Stimulated activated CD4-positive, alpha-beta T cell treated with anti-CD3 and anti-CD28 coated beads, TNF-alpha, amount 100 ng/mL, for 24 hours (primary cell): ENCODE data around the gene TNFSF4.

Experiments
- DNase-seq, 3 experiments: peaks; one replicate each; pipeline ENCODE4 v3.0.0-alpha.2; 2020; ENCODE audit warnings: low read depth in 3 of 3

TNFSF4 gene

DNA sequence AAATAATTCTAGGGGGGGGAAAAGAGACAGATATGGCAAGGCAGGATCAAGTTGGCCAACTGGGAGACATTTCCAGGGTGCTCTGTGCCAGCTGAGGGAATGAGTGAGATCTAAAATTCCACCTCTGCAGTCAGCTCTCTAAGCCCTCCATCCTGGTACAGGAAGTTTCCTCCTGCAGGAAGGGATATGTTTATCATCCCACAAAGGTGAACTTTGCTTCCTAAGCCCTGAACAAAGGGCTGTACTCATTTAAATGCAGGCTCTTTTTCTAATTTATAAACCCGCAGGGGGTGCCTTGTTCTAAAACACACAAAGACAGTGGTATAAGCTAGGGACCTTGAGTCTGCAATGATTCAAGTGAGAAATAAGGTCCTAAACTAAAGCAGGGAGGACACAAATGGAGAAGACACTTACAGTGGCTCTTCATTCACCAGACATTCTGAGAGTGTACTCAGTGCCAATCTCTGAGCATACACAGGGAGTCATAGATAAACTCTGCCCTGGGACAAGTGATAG is 3.6 kb upstream of the TNFSF4 start:
- DNase-seq, result no peak

GRCh38 chr1:173210283-173210682 is 3.2 kb upstream of the TNFSF4 start:
- DNase-seq, result no peak

DNA sequence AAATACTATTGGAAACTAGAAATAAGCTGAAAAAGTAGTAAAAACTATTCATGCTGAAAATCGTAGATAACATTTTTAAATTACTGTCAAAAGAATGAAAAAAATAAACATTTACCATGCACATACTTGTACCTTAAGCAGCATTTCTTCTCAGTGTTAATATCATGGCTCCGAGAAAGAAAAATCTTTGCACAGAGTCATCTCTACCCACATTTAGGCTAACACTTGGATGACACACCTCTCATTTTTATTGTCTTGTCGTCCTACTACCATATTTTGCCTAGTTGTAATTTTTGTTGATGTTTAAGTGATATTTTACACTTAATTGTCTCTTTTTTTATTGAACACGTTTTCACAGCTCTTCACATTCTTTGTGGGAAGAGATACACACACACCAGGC is 1.7 kb upstream of the TNFSF4 start:
- DNase-seq, result no peak

- no peak for DNase-seq
These were observed 1.0 kb upstream of the TNFSF4 start for GRCh38 chr1:173208146-173208545.

DNA sequence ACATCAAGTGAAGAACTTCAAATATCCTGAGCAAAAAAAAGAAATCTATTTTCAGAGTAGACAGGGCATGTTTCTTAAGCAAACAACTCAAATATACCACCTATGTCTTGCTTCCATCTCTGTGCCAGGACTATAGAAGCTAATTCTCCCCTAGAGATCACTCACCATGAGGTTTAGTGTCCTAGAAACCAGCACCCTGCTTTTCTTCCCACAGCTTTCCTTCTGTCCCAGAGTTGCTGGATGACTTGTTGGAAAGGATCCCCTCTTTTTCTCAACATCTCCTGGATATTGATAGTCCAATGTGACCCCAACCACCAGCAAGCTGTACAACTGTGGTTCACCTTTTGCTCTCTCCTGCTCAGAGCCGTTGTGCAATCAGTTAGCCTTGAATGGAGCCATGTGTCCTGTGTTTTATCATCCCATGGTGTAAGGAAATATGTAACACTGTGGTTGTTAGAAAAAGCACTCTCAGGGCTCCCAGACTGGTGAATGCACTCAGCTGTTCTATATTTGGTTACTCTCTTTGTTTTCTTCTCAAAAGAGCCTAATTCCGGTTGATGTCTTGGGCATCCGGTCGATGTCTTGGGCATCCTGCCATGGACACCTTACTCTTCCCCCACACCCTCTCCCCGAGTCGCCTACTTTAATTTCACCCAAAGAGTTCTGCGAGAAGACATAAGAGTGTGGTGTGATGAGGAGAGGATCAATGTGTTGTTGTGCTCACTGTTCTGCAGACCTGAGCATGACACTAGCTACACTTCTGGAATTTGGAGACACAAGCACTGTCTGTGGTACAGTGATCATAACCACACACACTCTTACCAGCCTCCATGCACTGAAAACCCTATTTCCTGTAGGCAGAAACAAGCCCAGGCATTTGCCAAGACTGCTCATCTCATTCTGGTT is 1.7 kb downstream of the TNFSF4 start:
- no peak for DNase-seq

GRCh38 chr1:173204693-173205092 is 2.4 kb downstream of the TNFSF4 start:
- no peak for DNase-seq

- DNase-seq, result no peak
These were observed 4.5 kb downstream of the TNFSF4 start for GRCh38 chr1:173202424-173203145.

DNA sequence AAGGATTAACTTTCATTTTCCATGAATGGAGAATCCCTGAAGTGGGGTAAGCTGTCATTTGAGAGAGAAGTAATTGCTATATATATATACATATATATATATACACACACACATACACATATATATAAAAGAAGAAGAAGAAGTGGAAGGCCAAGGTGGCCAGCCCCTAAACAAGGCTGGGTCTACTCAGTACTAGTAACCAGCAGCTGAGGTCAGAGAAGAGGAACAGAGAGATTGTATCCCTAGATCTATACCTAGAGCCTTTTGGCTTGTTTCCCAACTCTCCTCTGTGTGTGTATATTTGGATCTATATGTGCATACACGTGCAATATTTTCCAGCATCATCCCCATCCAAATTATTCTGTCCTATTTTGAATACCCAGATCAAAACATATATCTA is 5.2 kb downstream of the TNFSF4 start:
- DNase-seq, result no peak

GRCh38 chr1:173195596-173196088 is 11.5 kb downstream of the TNFSF4 start:
- DNase-seq, result peak in 1 of 3 experiments; percentile 53

DNA sequence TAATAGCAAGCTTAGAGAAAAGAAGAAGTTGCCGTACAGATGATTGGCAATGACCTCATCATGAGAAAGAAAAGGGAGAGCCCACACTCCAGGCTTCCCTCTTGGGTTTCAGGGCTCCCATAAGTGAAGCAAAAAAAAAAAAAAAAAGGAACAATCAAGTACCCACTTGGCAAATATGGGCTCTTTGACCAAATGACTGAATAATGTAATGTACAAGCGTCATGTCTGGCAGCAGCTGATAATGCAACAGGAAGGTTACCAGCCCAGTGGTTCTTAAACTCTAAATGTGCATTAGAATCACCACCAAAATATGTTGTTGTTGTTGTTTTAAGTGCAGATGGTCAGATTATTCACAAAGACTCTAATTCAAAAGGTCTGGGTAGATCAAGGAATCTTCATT is 13.5 kb downstream of the TNFSF4 start:
- DNase-seq, result no peak

DNA sequence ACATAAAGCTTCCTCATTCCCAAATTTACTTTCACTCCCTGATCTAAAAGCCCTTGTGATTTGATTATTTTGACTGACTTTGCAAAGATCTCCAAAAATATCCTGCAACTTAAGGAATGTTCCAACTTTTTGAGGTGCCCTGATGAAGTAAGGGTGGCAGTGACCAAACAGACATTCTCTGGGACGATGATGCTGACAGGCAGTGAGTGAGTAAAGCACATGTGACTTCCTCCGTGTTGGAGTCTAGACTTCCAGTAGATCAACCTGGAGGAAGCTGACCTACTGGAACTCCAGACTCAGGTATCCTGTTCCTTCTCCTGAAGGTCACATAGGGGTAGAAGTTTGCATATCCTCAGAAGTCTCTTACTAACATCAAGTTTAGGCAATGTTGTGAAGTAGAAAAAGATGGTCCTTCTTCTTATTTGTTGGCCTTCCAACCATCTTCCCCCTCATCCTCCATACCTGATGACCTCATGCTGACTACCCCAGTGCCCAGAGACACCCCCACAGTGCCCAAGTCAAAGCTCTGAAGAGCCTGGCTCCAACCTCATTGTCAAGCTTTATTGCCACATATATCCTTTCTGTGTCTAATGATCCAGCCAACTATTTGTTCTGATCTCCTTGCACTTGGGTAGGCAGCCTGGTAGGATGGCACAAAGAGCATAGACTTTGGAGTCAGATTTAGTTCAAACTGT is 16.0 kb downstream of the TNFSF4 start:
- DNase-seq, result no peak

DNA sequence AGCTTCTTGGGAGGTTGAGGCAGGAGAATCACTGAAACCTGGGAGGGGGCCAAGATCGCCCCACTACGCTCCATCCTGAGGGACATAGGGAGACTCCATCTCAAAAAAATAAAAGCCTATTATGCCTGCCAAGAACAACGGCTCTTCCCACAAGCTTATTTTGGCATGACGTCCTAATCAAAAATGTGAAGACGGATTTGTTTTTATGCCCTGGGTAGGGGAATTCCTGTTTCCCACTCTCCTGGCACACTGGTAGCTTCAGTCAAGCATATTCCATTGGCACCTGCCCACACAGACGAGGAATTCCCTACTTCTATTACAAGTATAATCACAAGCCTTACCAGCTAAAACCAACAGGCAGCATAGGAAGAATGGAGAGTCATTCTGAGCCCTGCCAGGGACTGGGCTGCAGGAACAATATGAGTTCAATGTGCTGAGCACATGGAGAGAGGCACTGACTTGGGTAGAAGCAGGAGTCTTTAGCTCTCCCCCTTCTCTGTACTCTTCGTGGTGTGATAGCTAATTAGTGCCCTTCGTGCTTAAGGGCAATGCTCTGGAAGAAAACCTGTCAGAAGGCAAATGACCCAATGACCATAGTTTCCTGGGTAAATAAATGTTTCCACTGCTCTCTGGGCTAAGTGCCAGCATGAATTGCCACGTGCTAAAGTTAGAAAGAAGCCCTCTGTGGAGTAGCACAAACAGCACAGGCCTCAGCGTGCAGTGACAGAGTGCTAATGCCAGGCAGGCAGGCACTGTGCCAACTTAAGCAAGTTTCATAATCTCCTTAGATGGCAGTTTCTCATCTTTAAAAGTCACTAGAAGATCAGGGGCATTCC is 16.8 kb downstream of the TNFSF4 start:
- no peak for DNase-seq

DNA sequence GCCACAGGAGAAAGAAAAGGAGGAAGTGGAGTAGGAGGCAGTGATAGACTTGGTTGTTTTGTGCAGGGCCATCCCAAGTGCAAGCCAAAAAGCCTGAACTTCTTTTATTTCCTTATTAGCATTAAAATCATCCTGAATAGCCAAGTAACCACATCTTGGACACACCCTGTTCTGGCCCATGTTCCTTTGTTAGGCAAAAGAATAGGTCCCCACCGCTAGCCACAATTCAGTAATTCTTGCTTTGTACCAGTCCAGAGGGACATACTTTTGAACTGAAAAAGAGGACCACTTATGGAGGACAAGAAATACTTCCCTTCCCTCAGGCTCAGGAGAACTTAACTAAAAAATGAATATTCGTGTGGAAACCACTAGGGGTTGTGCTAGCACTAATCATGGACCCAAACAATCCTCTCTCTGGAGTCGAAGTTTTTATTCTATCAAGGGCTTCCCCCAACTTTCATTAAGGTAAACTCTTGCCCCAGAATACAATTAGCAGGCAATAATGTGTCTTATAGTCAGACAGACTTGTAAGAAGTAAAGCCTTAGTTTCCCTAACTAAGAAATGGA is 19.4 kb downstream of the TNFSF4 start:
- no peak for DNase-seq

GRCh38 chr1:173181791-173182190 is 25.3 kb downstream of the TNFSF4 start:
- no peak for DNase-seq

DNA sequence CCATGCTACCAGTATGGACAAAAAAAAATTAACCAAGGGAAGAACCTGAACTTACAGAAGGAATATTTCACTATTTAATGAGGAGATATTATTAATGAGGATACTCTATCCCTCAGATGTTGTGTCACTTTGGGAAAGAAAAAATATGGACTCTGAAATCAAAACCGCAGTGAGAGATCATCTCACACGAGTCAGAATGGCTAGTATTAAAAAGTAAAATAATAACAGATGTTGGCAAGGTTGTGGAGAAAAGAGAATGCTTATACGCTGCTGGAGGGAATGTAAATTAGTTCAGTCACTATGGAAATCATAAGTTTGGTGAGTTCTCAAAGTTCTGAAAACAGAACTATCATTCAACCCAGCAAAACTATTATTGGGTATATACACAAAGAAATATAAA is 30.9 kb downstream of the TNFSF4 start:
- DNase-seq, result no peak

DNA sequence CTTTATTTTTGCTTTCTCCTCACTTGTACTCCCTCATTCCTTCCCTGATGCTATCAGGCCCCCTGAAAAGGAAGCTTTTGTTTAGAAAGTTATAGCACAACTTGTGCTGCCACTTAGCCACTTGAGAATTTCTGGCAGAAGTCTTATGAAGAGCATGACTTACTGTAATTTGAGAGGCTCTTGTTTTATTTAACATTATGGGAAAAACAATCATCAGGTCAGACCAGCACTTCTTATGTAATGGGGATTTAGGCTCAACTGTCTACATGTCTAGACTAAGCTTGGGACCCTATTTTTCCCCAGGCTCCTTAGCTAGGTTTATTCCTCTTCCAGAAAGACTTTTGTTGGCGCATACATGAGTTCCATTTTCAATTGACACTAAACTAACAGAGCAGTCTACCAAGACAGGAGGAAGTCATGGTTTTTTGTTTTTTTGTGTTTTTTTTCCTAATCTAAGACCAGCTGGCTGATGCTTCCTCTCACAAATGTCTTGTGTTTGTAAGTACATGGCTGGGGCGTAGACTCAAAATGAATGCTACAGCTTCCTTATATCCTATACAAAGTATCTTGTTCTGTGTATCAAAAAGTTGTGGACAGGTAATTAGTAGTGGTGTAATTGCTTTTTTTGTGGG is 31.5 kb downstream of the TNFSF4 start:
- no peak for DNase-seq

- DNase-seq, result no peak
These were observed 33.7 kb downstream of the TNFSF4 start for GRCh38 chr1:173173388-173173787.

DNA sequence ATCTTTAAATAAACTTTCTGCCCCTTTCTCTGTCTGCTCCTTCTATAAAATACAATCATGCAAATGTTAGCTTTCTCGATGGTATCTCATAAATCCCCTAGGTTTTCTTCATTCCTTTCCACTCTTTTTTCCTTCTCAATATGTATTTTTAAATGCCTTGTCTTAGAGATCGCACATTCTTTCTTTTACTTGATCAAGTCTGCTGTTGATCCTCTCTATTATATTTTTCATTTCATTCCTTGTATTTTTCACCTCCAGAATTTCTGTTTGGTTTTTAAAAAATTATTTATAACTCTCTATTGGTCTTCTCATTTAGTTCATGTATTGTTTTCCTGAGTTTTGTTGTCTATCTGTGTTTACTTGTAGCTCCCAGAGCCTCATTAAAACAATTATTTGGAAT is 36.0 kb downstream of the TNFSF4 start:
- DNase-seq, result no peak

DNA sequence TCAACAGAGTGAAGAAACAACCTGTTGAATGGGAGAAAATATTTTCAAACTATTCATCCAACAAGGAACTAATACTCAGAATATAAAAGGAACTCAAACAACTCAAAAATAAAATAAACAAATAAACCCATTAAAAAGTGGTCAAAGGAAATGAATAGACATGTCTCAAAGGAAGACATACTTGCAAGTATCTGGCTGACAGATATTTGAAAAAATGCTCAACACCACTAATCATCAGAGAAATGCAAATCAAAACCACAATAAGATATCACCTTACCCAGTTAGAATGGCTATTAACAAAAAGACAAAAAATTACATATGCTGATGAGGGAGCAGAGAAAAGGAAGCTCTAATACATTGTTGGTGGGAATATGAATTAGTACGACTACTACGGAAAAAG is 38.2 kb downstream of the TNFSF4 start:
- no peak for DNase-seq

- no peak for DNase-seq
These were observed 42.4 kb downstream of the TNFSF4 start for GRCh38 chr1:173164686-173165085.
